Immature natural killer cell (primary cell): Measurements from ENCODE around the gene RELL1. TPM values are rescaled to one million over a fixed set of nuclear protein-coding genes. Genes with fewer than 3 reads are reported as not detected.

Source experiments
- DNase-seq, 3 donors: peaks; one replicate each; pipeline ENCODE4 v3.0.0; 2022; ENCODE audit warnings: mixed read lengths in 1 of 3
- H3K27ac Mint-ChIP-seq, 6 donors: one replicate each; pipeline ENCODE4 v1.8.0; 2020; ENCODE audit warnings: mixed read lengths in 6 of 6, mild to moderate bottlenecking in 5 of 6, inconsistent platforms in 4 of 6, moderate library complexity in 3 of 6
- H3K27me3 Mint-ChIP-seq, 3 donors: one replicate each; pipeline ENCODE4 v1.8.0; 2020 to 2021; ENCODE audit warnings: low read depth in 3 of 3, mild to moderate bottlenecking in 3 of 3, mixed read lengths in 3 of 3, moderate library complexity in 3 of 3, inconsistent platforms in 1 of 3
- H3K36me3 Mint-ChIP-seq, 3 donors: one replicate each; pipeline ENCODE4 v1.8.0; 2020; ENCODE audit warnings: mixed read lengths in 3 of 3, inconsistent platforms in 2 of 3, mild to moderate bottlenecking in 2 of 3
- H3K4me1 Mint-ChIP-seq, 2 donors: one replicate each; pipeline ENCODE4 v1.8.0; 2020; ENCODE audit warnings: inconsistent platforms in 2 of 2, mild to moderate bottlenecking in 2 of 2, mixed read lengths in 2 of 2, moderate library complexity in 1 of 2
- H3K4me3 Mint-ChIP-seq, 5 donors: one replicate each; pipeline ENCODE4 v1.8.0; 2020; ENCODE audit warnings: mild to moderate bottlenecking in 5 of 5, mixed read lengths in 5 of 5, inconsistent platforms in 3 of 5, moderate library complexity in 3 of 5
- H3K9me3 Mint-ChIP-seq, 6 donors: one replicate each; pipeline ENCODE4 v1.8.0; 2020; ENCODE audit warnings: mild to moderate bottlenecking in 6 of 6, mixed read lengths in 6 of 6, inconsistent platforms in 4 of 6, moderate library complexity in 3 of 6
- polyA plus RNA-seq, 3 donors: library from polyadenylated mRNA; unstranded; fragments of 300-500 nt; fragmentation: Illumina TruSeq; gene quantifications; one replicate each; pipeline ENCODE4 v1.2.3, GENCODE V29; 2021

The RELL1 gene
- polyA plus RNA-seq, 3 donors from 2014 or later, result 1.9 to 4.3 (median 3.5) TPM

DNA sequence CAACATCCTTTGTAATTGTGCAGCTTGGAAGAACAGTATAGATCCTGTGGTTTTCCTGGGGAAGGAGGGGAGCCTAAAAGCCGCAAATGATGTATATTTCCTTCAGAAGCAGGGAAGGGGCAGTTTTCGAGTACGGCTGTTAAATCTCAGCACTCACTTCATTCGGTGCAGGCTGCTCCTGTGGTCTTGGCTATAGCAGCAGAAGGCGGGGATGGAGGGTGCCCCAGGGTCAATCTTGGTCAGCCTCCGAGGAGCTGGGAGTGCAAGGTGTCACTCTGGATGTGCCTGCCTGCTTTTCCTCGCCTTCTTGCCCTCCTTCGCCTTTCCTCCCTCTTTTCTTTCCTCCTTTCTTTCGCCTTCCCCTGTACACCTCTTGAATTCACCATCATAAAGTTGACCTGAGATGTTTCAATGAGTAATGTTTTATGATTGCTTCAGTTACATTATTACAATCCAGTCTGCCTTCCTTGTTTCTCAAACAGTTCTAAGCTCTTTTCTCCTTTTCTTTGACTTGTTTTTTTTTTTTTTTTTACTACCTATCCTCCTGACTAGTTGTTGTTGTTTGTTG, 101.6 kb downstream of the RELL1 start:
- H3K27ac Mint-ChIP-seq, result peak overlapping the region in 1 of 6 donors; percentile 6
- H3K27me3 Mint-ChIP-seq, result peaks cover 0 to 5% (median 4%) of the 10 kb centered on the region in 3 donors
- no peak for DNase-seq
- peaks cover 0 to 7% of the 10 kb centered on the region in 2 donors for H3K4me1 Mint-ChIP-seq
- H3K36me3 Mint-ChIP-seq, result peaks cover 7 to 19% (median 15%) of the 10 kb centered on the region in 3 donors
- H3K4me3 Mint-ChIP-seq, result no peak overlapping the region
- H3K9me3 Mint-ChIP-seq, result peaks cover 7 to 24% (median 12%) of the 10 kb centered on the region in 6 donors

DNA sequence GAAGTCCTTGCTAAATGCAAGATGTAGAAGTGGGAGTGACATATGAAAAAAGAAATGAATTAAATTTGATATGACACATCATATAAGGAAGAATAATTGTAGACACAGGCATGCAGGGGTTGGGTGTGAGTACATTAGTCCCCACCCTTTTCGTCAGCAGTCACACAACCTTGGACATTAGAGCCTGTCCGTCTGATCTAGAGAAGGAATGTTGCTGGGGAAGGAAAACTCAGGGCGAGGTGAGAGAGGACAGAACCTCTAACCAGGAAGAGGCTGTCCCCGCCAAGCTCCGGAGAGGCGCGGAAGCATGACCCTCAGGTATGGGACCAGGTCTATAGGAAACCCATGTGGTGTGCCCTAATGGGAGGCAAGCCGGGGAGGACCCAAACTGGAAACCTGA, 102.1 kb downstream of the RELL1 start:
- H3K4me3 Mint-ChIP-seq, result no peak overlapping the region
- peak overlapping the region in 1 of 6 donors; percentile 6 for H3K27ac Mint-ChIP-seq
- H3K36me3 Mint-ChIP-seq, result peaks cover 7 to 19% (median 15%) of the 10 kb centered on the region in 3 donors
- no peak for DNase-seq
- peaks cover 11 to 30% (median 16%) of the 10 kb centered on the region in 6 donors for H3K9me3 Mint-ChIP-seq
- peaks cover 0 to 5% (median 4%) of the 10 kb centered on the region in 3 donors for H3K27me3 Mint-ChIP-seq
- H3K4me1 Mint-ChIP-seq, result peaks cover 0 to 7% of the 10 kb centered on the region in 2 donors

DNA sequence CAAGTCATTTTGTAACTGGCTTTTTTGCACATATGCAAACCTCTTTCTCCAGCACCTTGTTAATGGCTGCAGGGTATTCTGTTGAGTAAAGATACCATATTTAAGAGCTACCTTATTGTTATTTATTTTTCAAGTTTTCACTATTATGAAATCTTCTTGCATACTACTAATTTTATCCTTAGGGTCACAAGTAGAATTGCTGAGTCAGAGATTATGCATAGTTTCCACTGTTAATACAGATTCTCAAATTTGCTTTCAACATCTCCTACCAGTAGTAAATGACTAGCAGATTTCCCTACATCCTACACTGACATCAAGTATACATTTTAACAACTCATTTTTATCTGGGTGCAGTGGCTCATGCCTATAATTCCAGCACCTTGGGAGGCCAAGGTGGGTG, 112.6 kb downstream of the RELL1 start:
- Mint-ChIP-seq H3K27ac (no peak overlapping the region), H3K4me1 (no peaks in the 10 kb centered on the region), H3K9me3 (peaks cover 8 to 32% (median 17%) of the 10 kb centered on the region in 6 donors), H3K27me3 (peaks cover 8 to 13% (median 11%) of the 10 kb centered on the region in 3 donors), H3K36me3 (peaks cover 0 to 3% (median 0%) of the 10 kb centered on the region in 3 donors), H3K4me3 (no peak overlapping the region)
- no peak for DNase-seq

DNA sequence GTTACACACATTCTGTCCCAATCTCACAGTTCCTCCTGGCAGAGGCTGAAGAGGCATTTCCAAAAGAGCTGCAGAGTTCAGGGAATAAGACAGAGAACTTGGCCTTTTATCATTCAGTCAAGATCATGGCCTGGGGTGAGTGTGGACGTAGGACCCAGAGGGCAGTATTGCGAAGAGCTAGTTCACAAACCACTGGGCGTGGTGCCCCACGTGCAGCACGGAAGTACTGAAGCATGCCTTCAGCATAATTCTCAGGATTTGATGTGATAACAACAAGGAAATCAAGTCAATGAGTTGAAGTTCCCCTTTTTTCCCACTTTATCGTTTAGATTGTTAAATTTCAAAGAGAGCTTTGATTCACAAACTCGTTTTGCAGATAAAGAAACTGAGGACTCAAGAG, 117.7 kb downstream of the RELL1 start:
- H3K9me3 Mint-ChIP-seq, result peaks cover 0 to 4% (median 0%) of the 10 kb centered on the region in 6 donors
- H3K4me3 Mint-ChIP-seq, result no peak overlapping the region
- H3K4me1 Mint-ChIP-seq, result no peaks in the 10 kb centered on the region
- no peak overlapping the region for H3K27ac Mint-ChIP-seq
- peaks cover 0 to 6% (median 0%) of the 10 kb centered on the region in 3 donors for H3K27me3 Mint-ChIP-seq
- H3K36me3 Mint-ChIP-seq, result no peaks in the 10 kb centered on the region
- DNase-seq, result no peak

DNA sequence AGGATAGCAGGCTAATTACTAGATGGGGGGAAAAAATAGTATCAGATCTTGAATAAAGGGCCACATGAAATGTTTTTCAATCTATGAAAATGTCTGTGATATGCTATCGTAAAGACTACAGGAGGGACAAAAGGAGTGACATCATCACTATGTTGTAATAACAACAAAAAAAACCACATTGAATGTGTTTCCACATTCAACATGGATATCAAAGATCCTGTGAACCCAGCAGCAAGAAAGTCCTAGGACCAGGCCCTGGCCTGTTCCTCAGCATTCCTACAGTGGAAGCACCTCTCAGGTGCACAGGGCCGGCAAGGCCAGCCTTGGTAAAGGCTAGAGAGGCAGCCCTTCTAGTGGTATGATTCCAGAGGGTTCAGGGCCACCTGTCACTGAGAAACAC, 118.3 kb downstream of the RELL1 start:
- Mint-ChIP-seq H3K36me3 (no peaks in the 10 kb centered on the region), H3K9me3 (peaks cover 0 to 3% (median 0%) of the 10 kb centered on the region in 6 donors), H3K27ac (peak overlapping the region in 1 of 6 donors; percentile 30), H3K27me3 (peaks cover 0 to 6% (median 0%) of the 10 kb centered on the region in 3 donors), H3K4me3 (no peak overlapping the region), H3K4me1 (no peaks in the 10 kb centered on the region)
- no peak for DNase-seq

- Mint-ChIP-seq H3K36me3 (peaks cover 0 to 4% (median 0%) of the 10 kb centered on the region in 3 donors), H3K4me1 (no peaks in the 10 kb centered on the region), H3K27ac (no peak overlapping the region), H3K9me3 (peaks cover 0 to 3% (median 0%) of the 10 kb centered on the region in 6 donors), H3K4me3 (no peak overlapping the region), H3K27me3 (peaks cover 0 to 4% (median 2%) of the 10 kb centered on the region in 3 donors)
- no peak for DNase-seq
Observed at GRCh38 chr4:37562592-37562991, 123.6 kb downstream of the RELL1 start.

GRCh38 chr4:37561803-37562207, 124.4 kb downstream of the RELL1 start:
- Mint-ChIP-seq H3K27ac (no peak overlapping the region), H3K4me3 (no peak overlapping the region), H3K4me1 (no peaks in the 10 kb centered on the region), H3K9me3 (peaks cover 0 to 3% (median 0%) of the 10 kb centered on the region in 6 donors), H3K36me3 (peaks cover 0 to 4% (median 0%) of the 10 kb centered on the region in 3 donors), H3K27me3 (peaks cover 0 to 4% (median 2%) of the 10 kb centered on the region in 3 donors)
- DNase-seq, result no peak

DNA sequence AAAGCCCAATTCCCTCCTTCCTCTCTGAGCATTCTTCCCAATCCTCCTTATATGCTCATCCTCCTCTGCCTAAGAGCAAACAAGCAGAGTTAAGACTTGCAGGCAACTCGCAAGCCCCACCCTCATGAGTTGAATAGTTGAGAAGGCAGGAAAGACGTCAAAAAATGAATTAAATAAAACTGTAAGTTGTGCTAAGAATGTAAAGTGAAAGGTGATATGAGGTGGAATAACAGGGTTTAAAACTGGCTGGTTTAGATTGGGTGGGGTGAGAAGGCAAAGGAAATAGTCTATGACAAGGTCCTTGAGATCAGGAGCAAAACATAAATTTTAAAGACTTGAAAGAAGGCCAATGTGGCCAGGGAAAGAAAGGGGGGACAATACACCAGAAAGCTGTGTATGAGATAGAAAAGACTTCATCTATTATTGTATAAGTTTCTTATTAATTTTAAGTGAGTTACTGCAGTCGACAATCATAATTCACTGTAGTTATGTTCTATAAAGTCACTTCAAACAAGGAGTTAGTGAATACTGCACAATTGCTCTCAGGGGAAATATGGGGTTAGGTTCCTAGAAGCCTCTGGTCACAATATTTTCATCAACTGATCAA, 124.9 kb downstream of the RELL1 start:
- Mint-ChIP-seq H3K27ac (no peak overlapping the region), H3K4me1 (no peaks in the 10 kb centered on the region), H3K36me3 (peaks cover 0 to 4% (median 0%) of the 10 kb centered on the region in 3 donors), H3K4me3 (no peak overlapping the region), H3K27me3 (peaks cover 0 to 4% (median 4%) of the 10 kb centered on the region in 3 donors), H3K9me3 (peaks cover 0 to 5% (median 0%) of the 10 kb centered on the region in 6 donors)
- DNase-seq, result no peak

Other genes starting within 250 kb of the RELL1 start
- gene PGM2, start 140.3 kb upstream of the RELL1 start, polyA plus RNA-seq, result 10 to 100 TPM; 26.6 to 31.0 (median 30.1) TPM
- 10 to 100 TPM; 15.2 to 33.3 (median 18.0) TPM for gene TBC1D1, start 204.7 kb upstream of the RELL1 start, polyA plus RNA-seq